ENCODE measurements around the gene CDH4. TPM values are rescaled to one million over a fixed set of nuclear protein-coding genes. Genes with fewer than 3 reads are reported as not detected.

The CDH4 gene
- total RNA-seq, 1 experiment from 2014 or later, result not detected

DNA sequence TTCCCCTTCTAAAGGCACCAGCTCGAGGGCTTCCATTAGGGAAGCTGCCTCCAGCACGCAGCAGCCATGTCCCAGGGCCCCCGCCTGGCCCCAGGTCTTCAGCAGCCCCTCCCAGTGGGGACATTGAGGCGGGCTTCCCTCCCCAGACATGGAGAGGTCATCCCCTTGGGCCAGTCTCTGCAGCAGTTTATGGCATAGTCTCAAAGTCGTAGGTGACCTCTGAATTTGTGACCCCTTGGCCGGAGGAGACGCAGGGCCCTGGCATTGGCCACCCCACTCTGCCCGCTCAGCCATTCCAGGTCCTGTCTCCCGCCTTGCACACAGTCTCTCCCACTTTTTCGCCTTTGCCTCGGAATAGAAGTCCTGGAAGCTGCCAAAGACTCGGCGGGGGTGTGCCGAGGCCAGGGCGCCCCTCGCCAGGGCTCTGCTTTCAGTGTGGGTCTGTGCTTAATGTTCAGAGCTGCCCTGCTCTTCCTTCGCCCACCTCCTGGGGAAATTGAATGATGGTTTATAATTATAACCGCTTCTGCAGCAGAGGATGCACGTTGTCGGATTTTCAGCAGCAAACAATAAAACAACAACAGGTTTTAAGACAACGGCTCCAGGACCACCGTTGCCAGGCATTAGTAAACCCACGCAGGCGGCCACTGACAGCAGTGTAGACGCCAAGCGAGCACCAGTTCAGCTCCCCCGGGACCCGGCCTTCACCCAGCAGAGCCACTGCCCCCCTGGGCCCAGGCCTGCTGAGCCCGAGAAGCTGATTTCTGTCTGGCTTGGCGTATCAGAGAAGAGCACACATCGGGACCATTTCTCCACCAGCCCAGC, 626.6 kb downstream of the CDH4 start:
- Histone ChIP-seq H3K27ac (no peak overlapping the region), H3K4me2 (no peak overlapping the region), H3K79me2 (ENCODE audit: low read depth) (no peaks in the 10 kb centered on the region), H3K27me3 (ENCODE audit: insufficient read depth, low read depth) (peaks cover 100% of the 10 kb centered on the region), H3K4me1 (replicated peaks; ENCODE audit: insufficient read depth) (no peaks in the 10 kb centered on the region), H3K4me3 (no peak overlapping the region), H4K20me1 (ENCODE audit: insufficient read depth) (no peaks in the 10 kb centered on the region), H3K36me3 (ENCODE audit: low read depth) (no peaks in the 10 kb centered on the region), H2AFZ (no peak overlapping the region), H3K9me3 (ENCODE audit: insufficient read depth, low read depth) (no peaks in the 10 kb centered on the region), H3K9me2 (ENCODE audit: insufficient read depth) (no peaks in the 10 kb centered on the region), H3F3A (ENCODE audit: insufficient read depth, low read depth) (no peaks in the 10 kb centered on the region)
- no peak for DNase-seq
- ChIA-PET CTCF (no interaction called here), POLR2A (ENCODE audit: unreplicated experiment) (no interaction called here)
- TF ChIP-seq, protein P1, sequence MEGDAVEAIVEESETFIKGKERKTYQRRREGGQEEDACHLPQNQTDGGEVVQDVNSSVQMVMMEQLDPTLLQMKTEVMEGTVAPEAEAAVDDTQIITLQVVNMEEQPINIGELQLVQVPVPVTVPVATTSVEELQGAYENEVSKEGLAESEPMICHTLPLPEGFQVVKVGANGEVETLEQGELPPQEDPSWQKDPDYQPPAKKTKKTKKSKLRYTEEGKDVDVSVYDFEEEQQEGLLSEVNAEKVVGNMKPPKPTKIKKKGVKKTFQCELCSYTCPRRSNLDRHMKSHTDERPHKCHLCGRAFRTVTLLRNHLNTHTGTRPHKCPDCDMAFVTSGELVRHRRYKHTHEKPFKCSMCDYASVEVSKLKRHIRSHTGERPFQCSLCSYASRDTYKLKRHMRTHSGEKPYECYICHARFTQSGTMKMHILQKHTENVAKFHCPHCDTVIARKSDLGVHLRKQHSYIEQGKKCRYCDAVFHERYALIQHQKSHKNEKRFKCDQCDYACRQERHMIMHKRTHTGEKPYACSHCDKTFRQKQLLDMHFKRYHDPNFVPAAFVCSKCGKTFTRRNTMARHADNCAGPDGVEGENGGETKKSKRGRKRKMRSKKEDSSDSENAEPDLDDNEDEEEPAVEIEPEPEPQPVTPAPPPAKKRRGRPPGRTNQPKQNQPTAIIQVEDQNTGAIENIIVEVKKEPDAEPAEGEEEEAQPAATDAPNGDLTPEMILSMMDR (conservative IDR thresholded peaks at IDR 0.05), result no peak
- no peak for TF ChIP-seq EZH2 (IDR thresholded peaks at IDR 0.05; ENCODE audit: low read depth)
- intact Hi-C loops (cut with micrococcal nuclease; ENCODE audit: unreplicated experiment), result no loop called here
- no TSS peak for BruUV-seq (replicated peaks)

DNA sequence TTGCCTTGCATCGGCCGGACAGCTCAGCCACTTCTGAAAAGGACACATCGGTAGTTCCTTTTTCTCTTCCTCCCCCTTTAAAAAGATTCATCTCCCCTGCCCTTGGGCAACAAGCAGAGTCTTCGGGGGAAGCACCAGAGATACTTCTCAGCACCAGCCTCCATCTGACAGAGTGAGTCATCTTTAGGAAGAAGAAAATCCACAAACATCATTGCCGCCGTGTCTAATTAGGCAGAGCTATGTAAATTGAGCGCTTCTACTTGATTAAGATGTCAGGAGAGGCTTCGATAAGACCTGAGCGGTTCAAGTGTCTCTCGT, 627.2 kb downstream of the CDH4 start:
- ChIA-PET CTCF (no interaction called here), POLR2A (ENCODE audit: unreplicated experiment) (no interaction called here)
- no peak overlapping the region for H3K4me2 ChIP-seq
- peaks cover 100% of the 10 kb centered on the region for H3K27me3 ChIP-seq (ENCODE audit: insufficient read depth, low read depth)
- no peaks in the 10 kb centered on the region for H3K79me2 ChIP-seq (ENCODE audit: low read depth)
- no peaks in the 10 kb centered on the region for H3K9me2 ChIP-seq (ENCODE audit: insufficient read depth)
- H3K36me3 ChIP-seq (ENCODE audit: low read depth), result no peaks in the 10 kb centered on the region
- no peaks in the 10 kb centered on the region for H3F3A ChIP-seq (ENCODE audit: insufficient read depth, low read depth)
- BruUV-seq (replicated peaks), result no TSS peak
- H3K4me3 ChIP-seq, result no peak overlapping the region
- DNase-seq, result no peak
- H3K4me1 ChIP-seq (replicated peaks; ENCODE audit: insufficient read depth), result no peaks in the 10 kb centered on the region
- intact Hi-C loops (cut with micrococcal nuclease; ENCODE audit: unreplicated experiment), result no loop called here
- no peaks in the 10 kb centered on the region for H3K9me3 ChIP-seq (ENCODE audit: insufficient read depth, low read depth)
- H2AFZ ChIP-seq, result no peak overlapping the region
- TF ChIP-seq EZH2 (IDR thresholded peaks at IDR 0.05; ENCODE audit: low read depth), result no peak
- TF ChIP-seq, protein P1 (conservative IDR thresholded peaks at IDR 0.05), result no peak
- no peaks in the 10 kb centered on the region for H4K20me1 ChIP-seq (ENCODE audit: insufficient read depth)
- no peak overlapping the region for H3K27ac ChIP-seq

DNA sequence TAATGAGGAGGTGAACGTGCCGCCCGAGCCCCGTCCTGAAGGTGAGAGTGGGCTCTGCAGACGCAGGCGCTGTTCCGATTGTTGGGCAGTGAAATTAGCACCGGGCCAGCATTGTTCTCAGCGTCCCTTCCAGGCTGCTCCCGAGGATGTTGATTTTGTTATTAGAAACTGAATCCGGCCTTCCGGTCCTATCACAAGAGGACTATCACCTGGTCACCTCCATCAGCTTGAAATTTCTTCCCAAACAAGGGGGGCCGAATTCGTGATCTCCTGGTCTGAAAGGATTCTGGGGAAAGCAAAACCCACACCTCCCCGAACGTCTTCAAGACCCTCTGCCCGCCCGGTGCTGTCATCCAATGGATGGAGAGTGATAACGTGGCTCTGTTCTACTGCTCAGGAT, 627.6 kb downstream of the CDH4 start:
- BruUV-seq (replicated peaks), result no TSS peak
- ChIA-PET CTCF (no interaction called here), POLR2A (ENCODE audit: unreplicated experiment) (no interaction called here)
- peaks cover 100% of the 10 kb centered on the region for H3K27me3 ChIP-seq (ENCODE audit: insufficient read depth, low read depth)
- no peaks in the 10 kb centered on the region for H3K79me2 ChIP-seq (ENCODE audit: low read depth)
- H3K27ac ChIP-seq, result no peak overlapping the region
- intact Hi-C loops (cut with micrococcal nuclease; ENCODE audit: unreplicated experiment), result no loop called here
- H3K4me1 ChIP-seq (replicated peaks; ENCODE audit: insufficient read depth), result no peaks in the 10 kb centered on the region
- H3F3A ChIP-seq (ENCODE audit: insufficient read depth, low read depth), result no peaks in the 10 kb centered on the region
- no peaks in the 10 kb centered on the region for H3K9me3 ChIP-seq (ENCODE audit: insufficient read depth, low read depth)
- no peaks in the 10 kb centered on the region for H3K36me3 ChIP-seq (ENCODE audit: low read depth)
- no peak for DNase-seq
- H3K4me2 ChIP-seq, result no peak overlapping the region
- TF ChIP-seq, protein P1 (conservative IDR thresholded peaks at IDR 0.05), result no peak
- TF ChIP-seq EZH2 (IDR thresholded peaks at IDR 0.05; ENCODE audit: low read depth), result no peak
- H3K9me2 ChIP-seq (ENCODE audit: insufficient read depth), result no peaks in the 10 kb centered on the region
- H3K4me3 ChIP-seq, result no peak overlapping the region
- H4K20me1 ChIP-seq (ENCODE audit: insufficient read depth), result no peaks in the 10 kb centered on the region
- no peak overlapping the region for H2AFZ ChIP-seq
